ENCODE results near the gene NBR1. TPM values are rescaled to one million over a fixed set of nuclear protein-coding genes. Genes with fewer than 3 reads are reported as not detected.

NBR1 gene
- total and polyA plus RNA-seq, 4 donors = 18.2 to 74.6 (median 44.7) TPM

DNA sequence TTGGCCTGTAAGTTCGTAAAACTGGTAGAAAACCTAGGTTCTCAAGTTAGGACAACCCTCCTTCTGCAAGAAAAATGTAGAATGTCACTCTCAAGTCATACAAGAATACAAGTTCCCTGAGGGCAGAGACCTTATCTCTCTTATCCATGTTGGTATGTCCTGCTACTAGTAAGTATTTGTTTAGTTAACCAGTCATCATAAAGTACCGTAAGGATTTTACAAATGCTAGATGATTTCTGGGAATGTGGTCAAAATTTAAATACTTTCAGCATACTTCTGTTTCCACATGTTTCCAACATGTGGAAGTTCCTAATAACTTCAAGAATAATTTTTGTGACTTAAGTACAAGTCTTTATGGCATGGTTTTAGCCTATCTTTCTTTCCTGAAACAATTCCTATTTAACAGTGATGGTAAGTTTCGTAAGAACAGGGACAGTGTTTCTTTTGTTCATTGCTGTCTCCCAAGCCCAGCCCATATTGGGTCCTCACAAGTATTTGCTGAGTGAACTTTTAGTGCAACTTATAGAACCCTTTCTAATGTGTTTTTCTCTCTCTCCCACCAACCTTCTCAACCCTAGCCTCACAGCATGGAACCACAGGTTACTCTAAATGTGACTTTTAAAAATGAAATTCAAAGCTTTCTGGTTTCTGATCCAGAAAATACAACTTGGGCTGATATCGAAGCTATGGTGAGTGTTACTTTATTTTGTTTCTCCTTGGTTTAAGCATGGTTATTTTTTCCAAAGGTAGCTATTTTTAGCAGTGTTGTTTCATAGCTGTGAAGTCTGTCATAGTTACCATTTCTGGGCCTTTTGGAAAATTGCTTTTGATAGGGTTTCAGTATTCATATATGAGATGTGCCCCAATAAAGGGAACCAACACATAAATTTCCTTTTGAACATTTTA lies 4.5 kb downstream of the NBR1 start:
- Histone ChIP-seq H3K36me3 (ENCODE audit: control insufficient read depth in 4 of 4, insufficient read depth in 3 of 4, low read depth in 1 of 4, low read length in 3 of 4) (peaks cover 8 to 19% (median 14%) of the 10 kb centered on the region in 4 donors), H3K4me1 (ENCODE audit: control insufficient read depth in 4 of 4, insufficient read depth in 4 of 4, low read length in 3 of 4) (peaks cover 10 to 58% (median 39%) of the 10 kb centered on the region in 4 donors), H3K27ac (ENCODE audit: low read depth in 1 of 2, low read length in 2 of 2) (peak overlapping the region; percentile 64 to 77), H3K27me3 (ENCODE audit: control insufficient read depth in 4 of 4, insufficient read depth in 4 of 4, low read length in 3 of 4) (no peaks in the 10 kb centered on the region), H3K9me3 (ENCODE audit: control insufficient read depth in 4 of 4, low read length in 3 of 4) (no peaks in the 10 kb centered on the region), H3K4me3 (ENCODE audit: low read depth in 1 of 3, low read length in 3 of 3) (no peak overlapping the region), H3K9ac (ENCODE audit: low read depth in 1 of 2, low read length in 2 of 2) (no peak overlapping the region)
- TF ChIP-seq HNF4A (conservative IDR thresholded peaks at IDR 0.05) (no peak), TAF1 (conservative IDR thresholded peaks at IDR 0.05) (no peak), FOXA1 (IDR thresholded peaks at IDR 0.05) (no peak), FOXA2 (IDR thresholded peaks at IDR 0.05) (no peak), SP1 (IDR thresholded peaks at IDR 0.05) (no peak), HNF4G (IDR thresholded peaks at IDR 0.05) (no peak), RAD21 (IDR thresholded peaks at IDR 0.05) (no peak), JUND (IDR thresholded peaks at IDR 0.05) (no peak)
- TF ChIP-seq, protein P1, sequence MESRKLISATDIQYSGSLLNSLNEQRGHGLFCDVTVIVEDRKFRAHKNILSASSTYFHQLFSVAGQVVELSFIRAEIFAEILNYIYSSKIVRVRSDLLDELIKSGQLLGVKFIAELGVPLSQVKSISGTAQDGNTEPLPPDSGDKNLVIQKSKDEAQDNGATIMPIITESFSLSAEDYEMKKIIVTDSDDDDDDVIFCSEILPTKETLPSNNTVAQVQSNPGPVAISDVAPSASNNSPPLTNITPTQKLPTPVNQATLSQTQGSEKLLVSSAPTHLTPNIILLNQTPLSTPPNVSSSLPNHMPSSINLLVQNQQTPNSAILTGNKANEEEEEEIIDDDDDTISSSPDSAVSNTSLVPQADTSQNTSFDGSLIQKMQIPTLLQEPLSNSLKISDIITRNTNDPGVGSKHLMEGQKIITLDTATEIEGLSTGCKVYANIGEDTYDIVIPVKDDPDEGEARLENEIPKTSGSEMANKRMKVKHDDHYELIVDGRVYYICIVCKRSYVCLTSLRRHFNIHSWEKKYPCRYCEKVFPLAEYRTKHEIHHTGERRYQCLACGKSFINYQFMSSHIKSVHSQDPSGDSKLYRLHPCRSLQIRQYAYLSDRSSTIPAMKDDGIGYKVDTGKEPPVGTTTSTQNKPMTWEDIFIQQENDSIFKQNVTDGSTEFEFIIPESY (IDR thresholded peaks at IDR 0.05) = no peak
- WGBS = 63% methylated on average over 4 of the region's 4 CpGs
- DNase-seq (ENCODE audit: low spot score) = no peak

DNA sequence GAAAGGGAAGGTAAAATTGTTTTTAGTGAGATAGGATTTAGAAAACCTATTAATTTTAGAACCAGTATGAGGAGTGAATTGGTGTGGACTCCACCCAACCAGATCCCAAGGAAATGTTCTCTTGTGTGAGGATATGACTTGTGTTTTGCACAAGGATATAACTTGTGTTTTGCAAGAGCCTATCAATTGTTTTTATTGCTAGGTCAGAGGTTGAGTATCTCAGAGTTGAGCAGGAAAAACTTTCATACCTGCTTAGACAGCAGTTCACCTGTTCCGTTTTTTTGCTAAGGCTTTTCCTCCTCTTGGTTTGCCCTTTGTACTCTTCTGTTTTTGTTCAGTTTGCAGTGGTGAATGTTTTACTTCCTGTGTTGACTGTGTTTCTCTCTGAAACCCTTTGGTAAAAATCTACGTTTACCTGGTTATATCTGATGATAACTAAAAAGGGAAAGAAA lies 5.1 kb downstream of the NBR1 start:
- Histone ChIP-seq H3K4me1 (ENCODE audit: control insufficient read depth in 4 of 4, insufficient read depth in 4 of 4, low read length in 3 of 4) (peaks cover 10 to 52% (median 39%) of the 10 kb centered on the region in 4 donors), H3K27ac (ENCODE audit: low read depth in 1 of 2, low read length in 2 of 2) (peak overlapping the region; percentile 64 to 77), H3K4me3 (ENCODE audit: low read depth in 1 of 3, low read length in 3 of 3) (peak overlapping the region in 1 of 3 donors; percentile 10), H3K27me3 (ENCODE audit: control insufficient read depth in 4 of 4, insufficient read depth in 4 of 4, low read length in 3 of 4) (no peaks in the 10 kb centered on the region), H3K9me3 (ENCODE audit: control insufficient read depth in 4 of 4, low read length in 3 of 4) (no peaks in the 10 kb centered on the region), H3K36me3 (ENCODE audit: control insufficient read depth in 4 of 4, insufficient read depth in 3 of 4, low read depth in 1 of 4, low read length in 3 of 4) (peaks cover 13 to 23% (median 18%) of the 10 kb centered on the region in 4 donors), H3K9ac (ENCODE audit: low read depth in 1 of 2, low read length in 2 of 2) (peak overlapping the region in 1 of 2 donors; percentile 28)
- DNase-seq (ENCODE audit: low spot score) = no peak
- TF ChIP-seq, protein P2, sequence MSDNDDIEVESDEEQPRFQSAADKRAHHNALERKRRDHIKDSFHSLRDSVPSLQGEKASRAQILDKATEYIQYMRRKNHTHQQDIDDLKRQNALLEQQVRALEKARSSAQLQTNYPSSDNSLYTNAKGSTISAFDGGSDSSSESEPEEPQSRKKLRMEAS (IDR thresholded peaks at IDR 0.05) = peak; percentile 87
- peak; percentile 32 to 82 for TF ChIP-seq GABPA (IDR thresholded peaks at IDR 0.05 in 1 of 2, conservative IDR thresholded peaks at IDR 0.05 in 1 of 2)
- TF ChIP-seq FOXA2 (IDR thresholded peaks at IDR 0.05) = peak; percentile 11
- TF ChIP-seq, protein P3, sequence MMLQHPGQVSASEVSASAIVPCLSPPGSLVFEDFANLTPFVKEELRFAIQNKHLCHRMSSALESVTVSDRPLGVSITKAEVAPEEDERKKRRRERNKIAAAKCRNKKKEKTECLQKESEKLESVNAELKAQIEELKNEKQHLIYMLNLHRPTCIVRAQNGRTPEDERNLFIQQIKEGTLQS (IDR thresholded peaks at IDR 0.05) = no peak
- TF ChIP-seq JUND (IDR thresholded peaks at IDR 0.05) = peak in 1 of 2 donors; percentile 55
- peak; percentile 52 to 66 for TF ChIP-seq RAD21 (IDR thresholded peaks at IDR 0.05)
- TF ChIP-seq FOXA1 (IDR thresholded peaks at IDR 0.05) = peak; percentile 18
- peak; percentile 78 to 82 for TF ChIP-seq RXRA (IDR thresholded peaks at IDR 0.05)
- TF ChIP-seq, protein P4, sequence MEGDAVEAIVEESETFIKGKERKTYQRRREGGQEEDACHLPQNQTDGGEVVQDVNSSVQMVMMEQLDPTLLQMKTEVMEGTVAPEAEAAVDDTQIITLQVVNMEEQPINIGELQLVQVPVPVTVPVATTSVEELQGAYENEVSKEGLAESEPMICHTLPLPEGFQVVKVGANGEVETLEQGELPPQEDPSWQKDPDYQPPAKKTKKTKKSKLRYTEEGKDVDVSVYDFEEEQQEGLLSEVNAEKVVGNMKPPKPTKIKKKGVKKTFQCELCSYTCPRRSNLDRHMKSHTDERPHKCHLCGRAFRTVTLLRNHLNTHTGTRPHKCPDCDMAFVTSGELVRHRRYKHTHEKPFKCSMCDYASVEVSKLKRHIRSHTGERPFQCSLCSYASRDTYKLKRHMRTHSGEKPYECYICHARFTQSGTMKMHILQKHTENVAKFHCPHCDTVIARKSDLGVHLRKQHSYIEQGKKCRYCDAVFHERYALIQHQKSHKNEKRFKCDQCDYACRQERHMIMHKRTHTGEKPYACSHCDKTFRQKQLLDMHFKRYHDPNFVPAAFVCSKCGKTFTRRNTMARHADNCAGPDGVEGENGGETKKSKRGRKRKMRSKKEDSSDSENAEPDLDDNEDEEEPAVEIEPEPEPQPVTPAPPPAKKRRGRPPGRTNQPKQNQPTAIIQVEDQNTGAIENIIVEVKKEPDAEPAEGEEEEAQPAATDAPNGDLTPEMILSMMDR (IDR thresholded peaks at IDR 0.05; ENCODE audit: low read depth, low read length, missing input control) = no peak
- TF ChIP-seq HNF4G (IDR thresholded peaks at IDR 0.05) = peak; percentile 83
- peak; percentile 67 for TF ChIP-seq YY1 (IDR thresholded peaks at IDR 0.05)
- TF ChIP-seq SP1 (IDR thresholded peaks at IDR 0.05) = peak; percentile 92
- peak; percentile 90 to 92 for TF ChIP-seq HNF4A (conservative IDR thresholded peaks at IDR 0.05)
- TF ChIP-seq, protein P5, sequence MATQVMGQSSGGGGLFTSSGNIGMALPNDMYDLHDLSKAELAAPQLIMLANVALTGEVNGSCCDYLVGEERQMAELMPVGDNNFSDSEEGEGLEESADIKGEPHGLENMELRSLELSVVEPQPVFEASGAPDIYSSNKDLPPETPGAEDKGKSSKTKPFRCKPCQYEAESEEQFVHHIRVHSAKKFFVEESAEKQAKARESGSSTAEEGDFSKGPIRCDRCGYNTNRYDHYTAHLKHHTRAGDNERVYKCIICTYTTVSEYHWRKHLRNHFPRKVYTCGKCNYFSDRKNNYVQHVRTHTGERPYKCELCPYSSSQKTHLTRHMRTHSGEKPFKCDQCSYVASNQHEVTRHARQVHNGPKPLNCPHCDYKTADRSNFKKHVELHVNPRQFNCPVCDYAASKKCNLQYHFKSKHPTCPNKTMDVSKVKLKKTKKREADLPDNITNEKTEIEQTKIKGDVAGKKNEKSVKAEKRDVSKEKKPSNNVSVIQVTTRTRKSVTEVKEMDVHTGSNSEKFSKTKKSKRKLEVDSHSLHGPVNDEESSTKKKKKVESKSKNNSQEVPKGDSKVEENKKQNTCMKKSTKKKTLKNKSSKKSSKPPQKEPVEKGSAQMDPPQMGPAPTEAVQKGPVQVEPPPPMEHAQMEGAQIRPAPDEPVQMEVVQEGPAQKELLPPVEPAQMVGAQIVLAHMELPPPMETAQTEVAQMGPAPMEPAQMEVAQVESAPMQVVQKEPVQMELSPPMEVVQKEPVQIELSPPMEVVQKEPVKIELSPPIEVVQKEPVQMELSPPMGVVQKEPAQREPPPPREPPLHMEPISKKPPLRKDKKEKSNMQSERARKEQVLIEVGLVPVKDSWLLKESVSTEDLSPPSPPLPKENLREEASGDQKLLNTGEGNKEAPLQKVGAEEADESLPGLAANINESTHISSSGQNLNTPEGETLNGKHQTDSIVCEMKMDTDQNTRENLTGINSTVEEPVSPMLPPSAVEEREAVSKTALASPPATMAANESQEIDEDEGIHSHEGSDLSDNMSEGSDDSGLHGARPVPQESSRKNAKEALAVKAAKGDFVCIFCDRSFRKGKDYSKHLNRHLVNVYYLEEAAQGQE (IDR thresholded peaks at IDR 0.05) = peak; percentile 74
- TF ChIP-seq, protein P1 (IDR thresholded peaks at IDR 0.05) = peak; percentile 27
- peak; percentile 51 for TF ChIP-seq NR2F2 (IDR thresholded peaks at IDR 0.05)
- no peak for TF ChIP-seq TAF1 (conservative IDR thresholded peaks at IDR 0.05)
- peak in 1 of 2 donors; percentile 58 for TF ChIP-seq EGR1 (IDR thresholded peaks at IDR 0.05; ENCODE audit: low read depth in 2 of 2)
- 17% methylated on average over 2 of the region's 2 CpGs for WGBS

All from liver (tissue), 9 donors.